Ishikawa (cell line): ENCODE measurements around the gene GALNT2.

ENCODE experiments used
- CEBPB ChIP-seq: IDR thresholded peaks from 2 replicates; pipeline ENCODE4 v1.6.1; 2012
- CREB1 ChIP-seq: IDR thresholded peaks from 2 replicates; pipeline ENCODE4 v1.6.1; 2012; ENCODE audit warnings: low read depth
- EGR1 ChIP-seq: IDR thresholded peaks from 2 replicates; pipeline ENCODE4 v1.6.1; 2012
- EP300 ChIP-seq: IDR thresholded peaks from 2 replicates; pipeline ENCODE4 v1.6.1; 2012; ENCODE audit warnings: borderline replicate concordance
- FOXM1 ChIP-seq: IDR thresholded peaks from 2 replicates; pipeline ENCODE4 v1.6.1; 2012; ENCODE audit warnings: low read depth, borderline replicate concordance
- NFIC ChIP-seq: IDR thresholded peaks from 2 replicates; pipeline ENCODE4 v1.6.1; 2012
- RAD21 ChIP-seq: IDR thresholded peaks from 2 replicates; pipeline ENCODE4 v1.6.1; 2012; ENCODE audit warnings: low read depth
- TAF1 ChIP-seq: IDR thresholded peaks from 2 replicates; pipeline ENCODE4 v1.6.1; 2012; ENCODE audit warnings: low read depth, mild to moderate bottlenecking
- TCF12 ChIP-seq: IDR thresholded peaks from 2 replicates; pipeline ENCODE4 v1.6.1; 2012; ENCODE audit warnings: low read depth
- TEAD4 ChIP-seq: IDR thresholded peaks from 2 replicates; pipeline ENCODE4 v1.6.1; 2012
- YY1 ChIP-seq: IDR thresholded peaks from 2 replicates; pipeline ENCODE4 v1.6.1; 2012; ENCODE audit warnings: low read depth
- ZBTB7A ChIP-seq: IDR thresholded peaks from 2 replicates; pipeline ENCODE4 v1.6.1; 2012; ENCODE audit warnings: low read depth
- TF ChIP-seq, protein P1 (sequence below): IDR thresholded peaks from 2 replicates; pipeline ENCODE4 v1.6.1; 2012; ENCODE audit warnings: low read depth, mild to moderate bottlenecking
- TF ChIP-seq, protein P2 (sequence below): IDR thresholded peaks from 2 replicates; pipeline ENCODE4 v1.6.1; 2012
- TF ChIP-seq, protein P3 (sequence below): IDR thresholded peaks from 2 replicates; pipeline ENCODE4 v1.6.1; 2012

Gene GALNT2

DNA sequence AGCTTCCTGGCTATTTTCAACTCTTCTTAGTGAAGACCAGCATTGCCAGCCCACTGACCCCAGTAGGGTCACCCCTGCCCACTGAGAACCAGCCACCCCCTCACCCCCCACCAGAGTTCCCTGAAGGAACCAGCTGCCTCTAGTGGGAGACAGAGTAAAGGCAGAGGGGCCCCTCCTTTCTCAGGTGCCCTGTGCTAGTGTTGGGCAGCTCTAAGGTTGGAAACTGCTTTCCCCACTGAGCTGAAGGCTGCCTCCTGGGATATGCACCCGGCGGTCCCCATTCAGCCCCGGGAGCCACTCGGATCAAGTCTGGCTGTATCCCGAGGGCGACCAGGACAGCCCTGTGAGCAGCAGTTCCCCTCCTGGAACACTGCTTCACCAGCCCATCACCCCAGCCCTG lies 248.1 kb downstream of the GALNT2 start:
- TF ChIP-seq RAD21 = no peak
- TF ChIP-seq ZBTB7A = no peak
- TF ChIP-seq, protein P1, sequence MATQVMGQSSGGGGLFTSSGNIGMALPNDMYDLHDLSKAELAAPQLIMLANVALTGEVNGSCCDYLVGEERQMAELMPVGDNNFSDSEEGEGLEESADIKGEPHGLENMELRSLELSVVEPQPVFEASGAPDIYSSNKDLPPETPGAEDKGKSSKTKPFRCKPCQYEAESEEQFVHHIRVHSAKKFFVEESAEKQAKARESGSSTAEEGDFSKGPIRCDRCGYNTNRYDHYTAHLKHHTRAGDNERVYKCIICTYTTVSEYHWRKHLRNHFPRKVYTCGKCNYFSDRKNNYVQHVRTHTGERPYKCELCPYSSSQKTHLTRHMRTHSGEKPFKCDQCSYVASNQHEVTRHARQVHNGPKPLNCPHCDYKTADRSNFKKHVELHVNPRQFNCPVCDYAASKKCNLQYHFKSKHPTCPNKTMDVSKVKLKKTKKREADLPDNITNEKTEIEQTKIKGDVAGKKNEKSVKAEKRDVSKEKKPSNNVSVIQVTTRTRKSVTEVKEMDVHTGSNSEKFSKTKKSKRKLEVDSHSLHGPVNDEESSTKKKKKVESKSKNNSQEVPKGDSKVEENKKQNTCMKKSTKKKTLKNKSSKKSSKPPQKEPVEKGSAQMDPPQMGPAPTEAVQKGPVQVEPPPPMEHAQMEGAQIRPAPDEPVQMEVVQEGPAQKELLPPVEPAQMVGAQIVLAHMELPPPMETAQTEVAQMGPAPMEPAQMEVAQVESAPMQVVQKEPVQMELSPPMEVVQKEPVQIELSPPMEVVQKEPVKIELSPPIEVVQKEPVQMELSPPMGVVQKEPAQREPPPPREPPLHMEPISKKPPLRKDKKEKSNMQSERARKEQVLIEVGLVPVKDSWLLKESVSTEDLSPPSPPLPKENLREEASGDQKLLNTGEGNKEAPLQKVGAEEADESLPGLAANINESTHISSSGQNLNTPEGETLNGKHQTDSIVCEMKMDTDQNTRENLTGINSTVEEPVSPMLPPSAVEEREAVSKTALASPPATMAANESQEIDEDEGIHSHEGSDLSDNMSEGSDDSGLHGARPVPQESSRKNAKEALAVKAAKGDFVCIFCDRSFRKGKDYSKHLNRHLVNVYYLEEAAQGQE = no peak
- no peak for TF ChIP-seq CREB1
- TF ChIP-seq, protein P2, sequence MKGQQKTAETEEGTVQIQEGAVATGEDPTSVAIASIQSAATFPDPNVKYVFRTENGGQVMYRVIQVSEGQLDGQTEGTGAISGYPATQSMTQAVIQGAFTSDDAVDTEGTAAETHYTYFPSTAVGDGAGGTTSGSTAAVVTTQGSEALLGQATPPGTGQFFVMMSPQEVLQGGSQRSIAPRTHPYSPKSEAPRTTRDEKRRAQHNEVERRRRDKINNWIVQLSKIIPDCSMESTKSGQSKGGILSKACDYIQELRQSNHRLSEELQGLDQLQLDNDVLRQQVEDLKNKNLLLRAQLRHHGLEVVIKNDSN = no peak
- TF ChIP-seq, protein P3, sequence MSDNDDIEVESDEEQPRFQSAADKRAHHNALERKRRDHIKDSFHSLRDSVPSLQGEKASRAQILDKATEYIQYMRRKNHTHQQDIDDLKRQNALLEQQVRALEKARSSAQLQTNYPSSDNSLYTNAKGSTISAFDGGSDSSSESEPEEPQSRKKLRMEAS = no peak
- TF ChIP-seq FOXM1 = no peak

DNA sequence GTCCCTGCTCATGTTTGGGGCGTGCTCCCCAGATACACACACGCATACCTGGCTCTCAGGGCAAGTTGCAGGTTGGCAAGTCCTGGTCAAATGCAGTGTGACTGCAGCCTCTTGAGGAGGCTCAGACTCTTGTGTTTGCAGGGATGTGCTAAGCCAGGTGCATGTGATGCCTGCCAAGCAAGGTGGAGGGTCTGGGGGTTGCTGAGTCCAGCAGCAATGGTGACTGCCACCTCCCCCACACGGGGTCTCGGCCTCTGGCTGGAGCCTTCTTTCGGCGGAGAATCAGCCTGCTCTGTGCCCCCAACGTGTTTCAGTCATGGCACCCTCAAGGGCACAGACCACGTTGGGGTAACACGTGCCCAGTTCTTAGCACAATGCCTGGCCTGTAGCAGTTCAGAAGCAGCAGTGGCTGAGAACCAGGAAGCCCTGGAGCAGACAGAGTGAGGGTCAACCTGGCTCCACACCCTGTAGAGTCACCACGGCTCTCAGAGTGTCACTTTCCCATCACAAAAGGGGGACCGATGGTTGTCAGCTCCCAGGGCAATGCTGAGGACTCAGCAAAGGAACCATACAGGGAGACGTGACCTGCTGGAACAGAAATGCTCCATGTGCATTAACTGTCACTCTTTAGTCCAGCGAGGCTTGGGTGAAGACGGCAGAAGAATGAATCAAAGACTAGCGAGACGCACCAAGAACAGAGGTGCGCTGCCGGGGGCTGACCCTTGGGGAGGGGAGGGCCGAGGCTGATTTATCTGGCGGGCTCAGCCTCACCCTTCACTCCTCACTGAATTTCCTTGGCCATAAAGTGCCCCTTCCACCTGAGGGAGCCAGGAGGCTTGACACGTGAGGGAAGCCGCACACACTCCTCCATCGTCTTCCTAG lies 250.1 kb downstream of the GALNT2 start:
- TF ChIP-seq, protein P2 = no peak
- no peak for TF ChIP-seq YY1

DNA sequence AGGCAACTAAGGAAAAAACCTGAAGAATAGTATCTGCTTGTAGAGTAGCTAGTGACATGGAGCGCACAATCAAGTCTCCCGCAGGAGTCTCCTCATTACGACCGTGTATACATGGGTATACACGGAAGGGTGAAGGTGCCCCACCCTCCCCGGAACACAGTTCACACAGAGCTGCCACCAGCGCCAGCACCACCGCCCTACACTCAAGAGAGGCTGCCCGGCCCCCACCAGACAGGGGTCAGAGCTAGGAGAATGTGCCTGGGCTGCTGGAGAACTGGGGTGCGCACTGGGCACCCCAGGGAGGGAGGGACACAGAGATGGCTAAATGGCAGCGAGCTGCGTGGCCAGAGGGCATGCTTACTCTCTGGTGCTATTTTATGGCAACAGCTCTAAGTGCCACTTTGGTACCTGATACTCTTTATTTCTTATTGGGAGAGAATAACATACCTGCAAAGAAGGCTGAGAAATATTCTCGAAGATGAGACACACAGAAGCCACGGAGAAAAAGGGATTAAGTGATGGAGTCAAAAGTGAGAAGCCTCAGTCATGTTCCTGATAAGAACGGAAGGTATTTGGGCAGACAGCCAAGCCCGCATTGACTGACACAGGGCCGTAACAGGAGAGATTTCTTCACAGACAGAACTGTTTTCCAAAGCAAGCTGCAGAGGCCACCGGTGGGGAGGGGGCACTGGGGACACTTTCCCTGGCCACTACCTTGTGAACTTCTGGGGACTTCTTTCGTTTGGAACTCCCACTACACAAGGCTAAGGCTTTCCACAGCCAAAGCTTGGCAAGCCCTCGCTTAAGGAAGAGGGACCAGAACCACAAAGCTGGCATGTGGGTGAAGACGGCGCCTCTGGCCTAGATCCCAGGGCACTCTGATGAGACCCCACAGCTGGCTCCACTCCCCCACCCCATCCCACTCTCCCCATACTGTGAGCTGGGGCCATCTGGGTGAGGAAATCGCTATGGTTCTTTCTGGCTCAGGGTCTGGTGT lies 251.1 kb downstream of the GALNT2 start:
- no peak for TF ChIP-seq CEBPB
- no peak for TF ChIP-seq EP300
- TF ChIP-seq CREB1 = no peak
- TF ChIP-seq NFIC = no peak
- TF ChIP-seq, protein P3 = no peak
- TF ChIP-seq ZBTB7A = no peak

DNA sequence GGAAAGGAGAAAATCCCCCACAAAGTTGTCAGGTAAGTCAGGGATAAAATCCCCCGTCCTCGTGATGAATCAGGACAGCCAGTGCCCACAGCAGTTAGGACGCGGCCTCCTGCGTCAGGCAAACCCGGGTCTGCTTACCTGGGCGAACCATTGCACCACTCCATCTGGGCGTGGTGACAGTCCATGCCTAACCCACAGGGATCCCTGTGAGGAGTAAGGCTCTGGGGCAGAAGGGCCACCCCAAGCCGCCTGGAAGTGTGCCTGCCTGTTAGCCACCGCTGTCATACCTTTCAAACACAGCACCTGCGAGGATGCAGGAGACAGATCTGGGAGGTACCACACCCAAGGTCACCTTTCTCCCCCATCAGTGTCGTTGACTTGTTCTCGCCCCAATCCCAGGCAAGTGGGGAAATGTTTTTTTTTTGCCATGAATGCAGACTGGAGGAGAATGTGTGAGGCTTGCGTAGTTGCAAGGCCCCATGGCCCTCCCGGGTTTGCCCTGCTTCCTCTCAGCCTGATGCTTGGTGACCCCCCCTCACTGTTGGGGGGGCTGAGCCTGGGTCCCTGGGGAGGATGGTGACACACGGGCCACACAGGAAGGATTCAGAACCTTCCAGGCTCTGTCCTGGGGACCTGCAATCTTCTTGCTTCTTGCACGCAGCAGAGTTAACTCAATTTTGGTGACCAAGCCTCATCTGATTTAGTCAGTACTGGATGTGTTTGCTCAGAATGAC lies 252.1 kb downstream of the GALNT2 start:
- no peak for TF ChIP-seq EGR1
- no peak for TF ChIP-seq FOXM1

DNA sequence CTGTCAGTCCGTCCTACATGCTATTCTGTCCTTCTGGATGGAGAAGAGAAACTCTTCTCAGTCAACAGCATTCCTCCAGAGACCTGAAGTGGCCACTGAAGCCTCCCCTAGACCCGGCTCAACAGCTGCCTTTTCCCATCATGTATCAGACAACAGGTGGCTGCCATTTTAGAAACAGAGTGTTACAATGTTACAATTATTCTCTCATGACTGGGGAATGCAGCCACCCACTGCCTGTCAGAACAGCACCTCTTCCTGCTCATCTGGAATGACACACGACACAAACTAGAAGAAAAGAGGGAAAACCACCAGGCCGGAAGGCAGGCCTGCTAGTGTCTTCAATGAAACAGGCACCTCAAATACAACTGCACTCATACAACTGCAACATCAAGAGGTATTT lies 253.8 kb downstream of the GALNT2 start:
- no peak for TF ChIP-seq NFIC
- TF ChIP-seq EGR1 = no peak
- TF ChIP-seq TAF1 = no peak
- TF ChIP-seq ZBTB7A = no peak

DNA sequence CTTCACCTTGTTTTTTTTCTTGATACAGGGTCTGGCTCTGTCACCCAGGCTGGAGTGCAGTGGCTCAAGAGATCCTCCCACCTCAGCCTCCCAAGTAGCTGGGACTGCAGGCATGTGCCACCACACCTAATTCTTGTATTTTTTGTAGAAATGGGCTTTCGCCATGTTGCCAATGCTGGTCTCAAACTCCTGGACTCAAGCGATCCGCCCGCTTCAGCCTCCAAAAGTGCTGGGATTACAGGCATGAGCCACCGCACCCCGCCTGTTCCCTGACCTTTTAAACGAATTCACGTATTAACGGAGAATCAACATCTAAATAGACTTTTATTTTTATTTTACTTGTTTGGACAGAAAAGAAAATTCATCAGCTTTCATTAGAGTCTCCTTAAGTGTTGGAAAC lies 254.3 kb downstream of the GALNT2 start:
- TF ChIP-seq TEAD4 = no peak
- no peak for TF ChIP-seq TCF12

DNA sequence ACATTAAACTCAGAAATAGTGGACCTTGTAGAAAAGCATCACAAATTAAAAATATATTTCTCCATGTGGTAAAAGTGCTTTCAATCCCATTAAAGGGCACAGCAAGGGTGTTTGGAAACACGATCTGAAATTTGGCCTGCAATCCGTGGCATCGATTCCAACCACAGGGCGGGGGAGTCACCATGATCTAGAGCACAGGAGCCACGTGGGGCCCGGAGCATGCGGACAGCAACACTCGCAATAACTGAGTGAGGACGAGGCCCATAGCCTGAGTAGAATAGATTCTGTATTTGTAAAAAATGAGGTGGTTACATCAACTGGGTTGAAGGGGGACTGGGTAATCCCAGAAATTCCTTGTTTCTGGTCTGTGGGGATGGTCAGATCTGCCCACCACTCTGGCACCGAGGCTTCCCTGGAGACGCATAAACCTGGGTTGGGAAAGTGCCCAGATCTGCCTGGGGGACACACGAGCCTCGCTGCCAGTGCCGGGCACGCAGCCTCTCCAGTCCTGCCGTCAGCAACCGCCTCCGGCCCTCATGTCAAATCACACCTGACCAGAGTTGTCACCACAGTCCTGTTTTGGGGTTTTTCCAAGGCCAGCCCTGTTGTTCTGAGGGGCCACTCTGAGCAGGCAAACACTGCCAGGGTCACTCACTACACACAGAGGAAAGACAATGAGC lies 254.8 kb downstream of the GALNT2 start:
- TF ChIP-seq TCF12 = no peak
- no peak for TF ChIP-seq RAD21
- TF ChIP-seq, protein P1 = no peak
- no peak for TF ChIP-seq CREB1
- no peak for TF ChIP-seq ZBTB7A
- TF ChIP-seq TEAD4 = no peak
- no peak for TF ChIP-seq NFIC
- TF ChIP-seq YY1 = no peak
- no peak for TF ChIP-seq EGR1
- TF ChIP-seq, protein P2 = no peak
- TF ChIP-seq TAF1 = no peak
- TF ChIP-seq FOXM1 = no peak
- TF ChIP-seq CEBPB = no peak
- TF ChIP-seq, protein P3 = no peak
- TF ChIP-seq EP300 = no peak
